Fibroblast of lung (primary cell): Measurements from ENCODE around the gene TMEM267. TPM values are rescaled to one million over a fixed set of nuclear protein-coding genes. Genes with fewer than 3 reads are reported as not detected.
"Not testable (repeated sequence)": the region's sequence is repeated elsewhere in the genome, so short reads cannot be mapped to it uniquely, and the experiment has no call there.

ENCODE experiments used
- DNase-seq, 2 donors: peaks; one replicate each; pipeline versions ENCODE4 v3.0.0 to v3.0.0-alpha.2; 2010; ENCODE audit warnings: low read depth in 2 of 2
- H2AFZ ChIP-seq: 2 replicates; pipeline ENCODE4 v1.5.1; 2012; ENCODE audit warnings: low read length, control low read depth, inconsistent platforms
- H3K27ac ChIP-seq: 2 replicates; pipeline ENCODE4 v1.5.1; 2011; ENCODE audit warnings: low read length, control low read depth; ENCODE audit not compliant: insufficient read depth
- H3K27me3 ChIP-seq: 2 replicates; pipeline ENCODE4 v1.5.1; 2011; ENCODE audit warnings: mild to moderate bottlenecking, low read length; ENCODE audit not compliant: control insufficient read depth, insufficient read depth
- H3K36me3 ChIP-seq: 2 replicates; pipeline ENCODE4 v1.5.1; 2011; ENCODE audit warnings: low read length; ENCODE audit not compliant: control insufficient read depth, insufficient read depth
- H3K4me1 ChIP-seq: 2 replicates; pipeline ENCODE4 v1.5.1; 2011; ENCODE audit warnings: low read length; ENCODE audit not compliant: control insufficient read depth, insufficient read depth; ENCODE audit errors: extremely low read depth
- H3K4me2 ChIP-seq: 2 replicates; pipeline ENCODE4 v1.5.1; 2011; ENCODE audit warnings: low read length, control low read depth; ENCODE audit not compliant: insufficient read depth; ENCODE audit errors: extremely low read depth
- H3K4me3 ChIP-seq, 4 experiments: fragments of 200-600 bp in 1 of 4; sonication (generic) in 1 of 4; replicated peaks in 1 of 4; 2 replicates each; pipeline ENCODE4 v1.5.1; 2011 to 2016; ENCODE audit warnings: low read length in 4 of 4, low read depth in 3 of 4, mild to moderate bottlenecking in 3 of 4, control low read depth in 2 of 4, inconsistent platforms in 1 of 4, mixed read lengths in 1 of 4; ENCODE audit not compliant: insufficient read depth in 1 of 4; ENCODE audit errors: control extremely low read depth in 1 of 4
- H3K79me2 ChIP-seq: 2 replicates; pipeline ENCODE4 v1.5.1; 2012; ENCODE audit warnings: mild to moderate bottlenecking, low read length, inconsistent platforms; ENCODE audit not compliant: control insufficient read depth, insufficient read depth
- H3K9ac ChIP-seq: 2 replicates; pipeline ENCODE4 v1.5.1; 2011; ENCODE audit warnings: mild to moderate bottlenecking, low read length, control low read depth; ENCODE audit not compliant: insufficient read depth
- H3K9me3 ChIP-seq: 2 replicates; pipeline ENCODE4 v1.5.1; 2012; ENCODE audit warnings: low read depth, low read length; ENCODE audit not compliant: control insufficient read depth, insufficient read depth
- H4K20me1 ChIP-seq: 2 replicates; pipeline ENCODE4 v1.5.1; 2011; ENCODE audit warnings: low read length; ENCODE audit not compliant: control insufficient read depth, insufficient read depth; ENCODE audit errors: extremely low read depth
- CTCF ChIP-seq, 2 donors: IDR thresholded peaks in 1 of 2; conservative IDR thresholded peaks in 1 of 2; 1 replicate in 1 of 2; 2 replicates in 1 of 2; pipeline ENCODE4 v1.5.1; 2011 to 2012; ENCODE audit warnings: low read length in 2 of 2, control low read depth in 1 of 2, inconsistent platforms in 1 of 2, low read depth in 1 of 2, mild to moderate bottlenecking in 1 of 2
- EZH2 ChIP-seq: IDR thresholded peaks from 2 replicates; pipeline ENCODE4 v1.5.1; 2012; ENCODE audit warnings: low read length, control low read depth, mild to moderate bottlenecking; ENCODE audit errors: missing control alignments
- polyA plus RNA-seq, 2 donors: library from polyadenylated mRNA; depleted of rRNA in 1 of 2; stranded (reverse) in 1 of 2; unstranded in 1 of 2; fragments of >200 nt; gene quantifications; 2 replicates each; pipeline ENCODE4 v1.2.1, GENCODE V29; 2011 to 2012; ENCODE audit warnings: missing spikeins in 1 of 2
- total RNA-seq: library from RNA; depleted of rRNA; stranded (reverse); fragments of >200 nt; gene quantifications from 2 replicates; pipeline ENCODE4 v1.2.1, GENCODE V29; 2014

Gene TMEM267
- total and polyA plus RNA-seq, 2 donors (not counting 1 experiment from before 2014, with no cell fraction given), result 21.2 to 24.3 TPM

DNA sequence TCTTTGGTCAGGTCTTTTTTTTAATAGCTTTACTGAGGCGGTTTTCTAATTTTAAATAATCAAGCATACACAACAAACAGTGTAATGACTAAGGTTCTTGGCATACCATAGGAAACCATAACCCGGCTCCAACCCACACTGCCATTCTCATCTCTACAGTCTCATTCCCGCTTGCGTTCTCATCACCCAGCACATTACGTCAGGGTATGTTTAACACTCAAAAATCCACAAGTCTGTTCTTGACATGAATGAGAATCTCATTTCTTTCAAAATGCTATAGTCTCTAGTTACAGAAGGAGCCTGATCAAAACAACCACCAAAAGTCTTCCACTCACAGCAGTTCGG, 30.8 kb upstream of the TMEM267 start:
- peak overlapping the region; percentile 97 for H3K27ac ChIP-seq

DNA sequence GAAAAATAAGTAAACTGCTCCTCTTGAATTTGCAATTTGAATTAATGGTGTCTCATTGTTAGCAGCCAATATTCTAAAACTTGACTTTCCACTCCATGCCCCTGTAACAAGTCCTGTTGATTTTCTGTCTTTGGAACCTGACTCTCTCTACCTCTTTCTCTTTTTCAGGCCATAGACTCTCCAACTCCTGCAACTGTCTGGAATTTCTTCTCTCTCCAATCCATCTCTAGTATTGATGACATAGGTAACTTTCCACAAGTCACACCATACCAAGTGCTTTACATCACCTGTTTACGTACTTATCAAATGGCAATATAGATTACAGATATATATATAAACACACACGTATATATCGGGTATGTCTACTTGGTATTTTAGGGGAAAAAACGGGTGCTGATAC, 30.4 kb upstream of the TMEM267 start:
- TF ChIP-seq CTCF (conservative IDR thresholded peaks at IDR 0.05 in 1 of 2, IDR thresholded peaks at IDR 0.05 in 1 of 2; ENCODE audit: low read depth in 1 of 2, low read length in 2 of 2) (no peak), EZH2 (no peak)
- Histone ChIP-seq H4K20me1 (no peaks in the 10 kb centered on the region), H3K4me1 (no peaks in the 10 kb centered on the region), H3K27ac (peak overlapping the region; percentile 97), H3K9ac (peak overlapping the region; percentile 32), H3K4me3 (peak overlapping the region; percentile 75 to 96 (median 88)), H3K79me2 (peaks cover 19% of the 10 kb centered on the region), H3K27me3 (no peaks in the 10 kb centered on the region), H3K36me3 (no peaks in the 10 kb centered on the region), H2AFZ (peak overlapping the region; percentile 86), H3K4me2 (peak overlapping the region; percentile 97), H3K9me3 (no peaks in the 10 kb centered on the region)
- peak; percentile 4 to 13 for DNase-seq

More for the DNA sequence above, 30.8 kb upstream of the TMEM267 start:
- peak; percentile 75 to 89 for DNase-seq
- peaks cover 19% of the 10 kb centered on the region for H3K79me2 ChIP-seq
- no peaks in the 10 kb centered on the region for H3K27me3 ChIP-seq
- TF ChIP-seq CTCF (conservative IDR thresholded peaks at IDR 0.05 in 1 of 2, IDR thresholded peaks at IDR 0.05 in 1 of 2; ENCODE audit: low read depth in 1 of 2, low read length in 2 of 2), result no peak
- no peak for TF ChIP-seq EZH2
- H3K4me3 ChIP-seq, result peak overlapping the region; percentile 75 to 96 (median 88)
- no peaks in the 10 kb centered on the region for H3K9me3 ChIP-seq
- peak overlapping the region; percentile 86 for H2AFZ ChIP-seq
- no peaks in the 10 kb centered on the region for H4K20me1 ChIP-seq
- H3K9ac ChIP-seq, result peak overlapping the region; percentile 78
- no peaks in the 10 kb centered on the region for H3K4me1 ChIP-seq
- no peaks in the 10 kb centered on the region for H3K36me3 ChIP-seq
- H3K4me2 ChIP-seq, result peak overlapping the region; percentile 97

- H3K4me1 ChIP-seq, H3K27me3 ChIP-seq, H3K4me2 ChIP-seq, H3K27ac ChIP-seq, H3K9ac ChIP-seq, H3K4me3 ChIP-seq, H3K9me3 ChIP-seq, DNase-seq, H2AFZ ChIP-seq, H4K20me1 ChIP-seq, H3K36me3 ChIP-seq: not testable (repeated sequence)
- H3K79me2 ChIP-seq, result peaks cover 19% of the 10 kb centered on the region
Measured at GRCh38 chr5:43511062-43511461, 27.4 kb upstream of the TMEM267 start.
